ENCODE data around the gene PER3. TPM values are rescaled to one million over a fixed set of nuclear protein-coding genes. Genes with fewer than 3 reads are reported as not detected.

The PER3 gene
- total and polyA plus RNA-seq, 2 donors (not counting 1 experiment from before 2014, with no cell fraction given): 2.4 to 5.8 TPM

DNA sequence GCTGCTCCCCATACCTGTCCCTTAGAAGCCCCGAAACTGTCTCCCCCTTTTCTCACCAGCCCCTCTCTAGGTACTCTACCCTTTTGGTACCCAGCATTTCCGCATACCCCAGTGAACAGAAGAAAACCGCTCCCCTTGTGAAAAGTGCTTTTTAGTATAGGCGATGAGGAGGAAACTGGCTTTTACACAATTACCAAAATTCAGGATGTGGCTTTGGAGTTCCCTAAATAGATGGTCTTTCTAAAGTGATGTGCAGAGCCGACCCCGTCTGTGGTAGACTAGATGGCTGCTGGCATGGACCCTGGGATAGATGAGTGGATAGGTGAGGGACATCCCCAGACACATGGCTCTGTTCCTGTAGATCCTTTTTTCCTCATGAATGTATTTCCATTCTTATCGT lies 2.6 kb upstream of the PER3 start:
- no peak for DNase-seq
- Mint-ChIP-seq H3K4me1 (peaks cover 18% of the 10 kb centered on the region), H3K27ac (no peak overlapping the region), H3K9me3 (ENCODE audit: insufficient read depth) (no peaks in the 10 kb centered on the region), H3K4me3 (peak overlapping the region; percentile 12), H3K27me3 (no peaks in the 10 kb centered on the region)
- Histone ChIP-seq H2AFZ (ENCODE audit: insufficient read depth, low read depth, low read length, poor library complexity, severe bottlenecking) (no peak overlapping the region), H4K20me1 (ENCODE audit: control insufficient read depth, insufficient read depth, low read length, poor library complexity, severe bottlenecking) (peaks cover under 1% of the 10 kb centered on the region), H3K79me2 (ENCODE audit: control insufficient read depth, insufficient read depth, low read length) (peaks cover 1% of the 10 kb centered on the region), H3K27me3 (replicated peaks in 1 of 4; ENCODE audit: control extremely low read depth in 1 of 4, control insufficient read depth in 3 of 4, insufficient read depth in 4 of 4, low read length in 3 of 4) (no peaks in the 10 kb centered on the region), H3K4me3 (ENCODE audit: control extremely low read depth in 1 of 5, extremely low read depth in 1 of 5, insufficient read depth in 1 of 5, low read depth in 2 of 5, low read length in 4 of 5) (no peak overlapping the region), H3K4me2 (replicated peaks; ENCODE audit: low read depth, low read length, poor library complexity, severe bottlenecking) (no peak overlapping the region), H3K36me3 (replicated peaks in 1 of 2; ENCODE audit: control extremely low read depth in 1 of 2, control insufficient read depth in 1 of 2, extremely low read depth in 1 of 2, insufficient read depth in 2 of 2, low read length in 1 of 2) (peaks cover 12 to 31% of the 10 kb centered on the region in 2 experiments), H3K9ac (ENCODE audit: low read length) (no peak overlapping the region), H3K4me1 (ENCODE audit: control insufficient read depth in 2 of 2, insufficient read depth in 2 of 2, low read length in 2 of 2) (peaks cover 8 to 22% of the 10 kb centered on the region in 2 donors), H3K27ac (ENCODE audit: low read length in 2 of 2) (no peak overlapping the region), H3K9me3 (ENCODE audit: control extremely low read depth in 1 of 3, control insufficient read depth in 2 of 3, insufficient read depth in 1 of 3, low read length in 2 of 3) (peaks cover 0 to 7% (median 0%) of the 10 kb centered on the region in 3 donors)
- no peak for TF ChIP-seq CTCF (IDR thresholded peaks at IDR 0.05)
- no peak for TF ChIP-seq EZH2 (IDR thresholded peaks at IDR 0.05; ENCODE audit: borderline replicate concordance, insufficient read depth, low read depth, low read length, poor library complexity, severe bottlenecking)
- intact Hi-C loops (cut with micrococcal nuclease): loop anchor here (10.0 kb wide), 1 partner anchor 1787 kb away; the partner anchor contains the start of gene NPHP4
- no CpG with 5 or more reads among the region's 7 CpGs for WGBS (ENCODE audit: insufficient coverage)
- ATAC-seq (ENCODE audit: low read depth): no peak
- CTCF ChIA-PET: interaction anchor here (0.9 kb wide), 1 partner anchor 29 kb away, joined by 3 read pairs; no protein-coding TSS in a partner anchor
- POLR2A ChIA-PET: no interaction called here

GRCh38 chr1:7781923-7782495 lies 2.1 kb upstream of the PER3 start:
- Histone ChIP-seq H4K20me1 (ENCODE audit: control insufficient read depth, insufficient read depth, low read length, poor library complexity, severe bottlenecking) (no peaks in the 10 kb centered on the region), H3K36me3 (replicated peaks in 1 of 2; ENCODE audit: control extremely low read depth in 1 of 2, control insufficient read depth in 1 of 2, extremely low read depth in 1 of 2, insufficient read depth in 2 of 2, low read length in 1 of 2) (peaks cover 12 to 29% of the 10 kb centered on the region in 2 experiments), H3K4me2 (replicated peaks; ENCODE audit: low read depth, low read length, poor library complexity, severe bottlenecking) (peak overlapping the region; percentile 30), H3K4me3 (ENCODE audit: control extremely low read depth in 1 of 5, extremely low read depth in 1 of 5, insufficient read depth in 1 of 5, low read depth in 2 of 5, low read length in 4 of 5) (no peak overlapping the region), H3K27me3 (replicated peaks in 1 of 4; ENCODE audit: control extremely low read depth in 1 of 4, control insufficient read depth in 3 of 4, insufficient read depth in 4 of 4, low read length in 3 of 4) (no peaks in the 10 kb centered on the region), H3K27ac (ENCODE audit: low read length in 2 of 2) (no peak overlapping the region), H3K9ac (ENCODE audit: low read length) (no peak overlapping the region), H3K9me3 (ENCODE audit: control extremely low read depth in 1 of 3, control insufficient read depth in 2 of 3, insufficient read depth in 1 of 3, low read length in 2 of 3) (peaks cover 0 to 7% (median 0%) of the 10 kb centered on the region in 3 donors), H2AFZ (ENCODE audit: insufficient read depth, low read depth, low read length, poor library complexity, severe bottlenecking) (no peak overlapping the region), H3K79me2 (ENCODE audit: control insufficient read depth, insufficient read depth, low read length) (no peaks in the 10 kb centered on the region), H3K4me1 (ENCODE audit: control insufficient read depth in 2 of 2, insufficient read depth in 2 of 2, low read length in 2 of 2) (peaks cover 8 to 22% of the 10 kb centered on the region in 2 donors)
- H3K27ac Mint-ChIP-seq: peak overlapping the region; percentile 57
- CTCF ChIA-PET: no interaction called here
- 37% methylated on average over 12 of the region's 16 CpGs for WGBS (ENCODE audit: insufficient coverage)
- intact Hi-C loops (cut with micrococcal nuclease): loop anchor here (10.0 kb wide), 1 partner anchor 1787 kb away; the partner anchor contains the start of gene NPHP4
- H3K27me3 Mint-ChIP-seq: no peaks in the 10 kb centered on the region
- ATAC-seq (ENCODE audit: low read depth): no peak
- peak overlapping the region; percentile 80 for H3K4me3 Mint-ChIP-seq
- H3K9me3 Mint-ChIP-seq (ENCODE audit: insufficient read depth): no peaks in the 10 kb centered on the region
- peaks cover 21% of the 10 kb centered on the region for H3K4me1 Mint-ChIP-seq
- no peak for TF ChIP-seq EZH2 (IDR thresholded peaks at IDR 0.05; ENCODE audit: borderline replicate concordance, insufficient read depth, low read depth, low read length, poor library complexity, severe bottlenecking)
- TF ChIP-seq CTCF (IDR thresholded peaks at IDR 0.05): no peak
- POLR2A ChIA-PET: no interaction called here
- DNase-seq: peak; percentile 39
